Stomach (tissue), 4 donors: ENCODE data around the gene PDPK1.

Source experiments
- CTCF ChIP-seq, 7 experiments: fragments of 450-650 bp in 4 of 7; fragments of 200-600 bp in 3 of 7; sonication (generic) in 3 of 7; IDR thresholded peaks; one replicate each; pipeline ENCODE4 v1.5.1; 2016 to 2019; ENCODE audit warnings: antibody characterized with exemption in 7 of 7, control low read depth in 2 of 7, mild to moderate bottlenecking in 1 of 7
- EP300 ChIP-seq: sonication (generic); formaldehyde crosslinking; IDR thresholded peaks from one replicate; pipeline ENCODE4 v1.6.1; 2017; ENCODE audit warnings: antibody characterized with exemption
- POLR2A ChIP-seq, 4 donors: fragments of 450-650 bp; IDR thresholded peaks; one replicate each; pipeline ENCODE4 v1.6.1; 2016; ENCODE audit warnings: antibody characterized with exemption in 4 of 4, control low read depth in 2 of 4, mild to moderate bottlenecking in 1 of 4, moderate library complexity in 1 of 4
- POLR2AphosphoS5 ChIP-seq, 3 donors: sonication (generic); formaldehyde crosslinking; IDR thresholded peaks; one replicate each; pipeline ENCODE4 v1.6.1; 2016; ENCODE audit warnings: antibody characterized with exemption in 3 of 3

DNA sequence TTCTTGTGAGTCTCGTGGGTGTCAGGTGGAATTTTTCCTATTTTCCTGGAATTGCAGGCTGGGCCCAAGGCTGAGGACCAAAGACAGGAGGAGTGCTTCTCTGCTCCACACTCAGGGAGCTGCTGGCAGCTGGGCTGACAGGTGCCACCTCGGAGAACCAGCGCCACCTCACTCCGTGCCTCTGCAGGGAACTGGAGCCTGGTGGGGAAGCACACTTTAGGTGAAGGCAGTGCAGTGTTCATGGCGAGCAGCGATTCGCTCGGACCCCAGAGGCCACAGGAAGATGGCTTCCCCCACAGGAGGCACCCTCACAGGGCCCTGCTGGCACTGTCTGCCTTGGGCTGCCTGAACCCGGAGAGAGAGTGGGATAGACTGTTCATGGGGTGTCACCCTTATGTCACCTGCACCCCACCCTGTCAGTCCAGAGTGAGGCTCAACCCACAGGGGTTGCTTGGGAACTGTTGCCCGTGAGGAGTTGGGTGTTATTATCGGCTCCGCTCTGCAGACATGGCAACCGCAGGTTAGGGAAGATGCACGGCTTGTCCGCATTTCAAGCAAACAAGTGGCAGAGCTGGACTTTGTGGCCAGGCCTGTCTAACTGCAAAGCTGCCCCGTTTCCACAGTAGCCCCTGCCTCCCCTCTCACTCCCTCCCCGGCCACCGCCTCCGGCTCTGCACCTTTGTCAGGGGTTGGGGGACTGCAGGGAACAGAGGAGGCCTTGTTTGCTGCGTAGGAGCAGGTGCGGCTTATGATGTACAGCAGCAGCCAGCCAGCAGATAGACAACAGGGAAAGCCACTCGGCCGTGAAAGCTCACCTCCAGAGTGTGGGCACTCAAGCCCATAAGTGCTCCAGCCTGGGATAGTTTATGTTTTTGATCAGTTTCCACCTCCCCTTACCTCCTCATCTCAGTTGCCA lies 47.4 kb upstream of the PDPK1 start:
- TF ChIP-seq CTCF (IDR thresholded peaks at IDR 0.05), result no peak
- no peak for TF ChIP-seq POLR2AphosphoS5 (IDR thresholded peaks at IDR 0.05)
- TF ChIP-seq POLR2A (IDR thresholded peaks at IDR 0.05), result no peak
- no peak for TF ChIP-seq EP300
